Choroid plexus epithelial cell (primary cell): ENCODE measurements around the gene MGAT2.
"Not testable (repeated sequence)": the region's sequence is repeated elsewhere in the genome, so short reads cannot be mapped to it uniquely, and the experiment has no call there.

Source experiments
- DNase-seq: peaks from one replicate; pipeline ENCODE4 v3.0.0-alpha.2; 2010; ENCODE audit warnings: low read depth
- H3K4me3 ChIP-seq: 2 replicates; pipeline ENCODE4 v1.5.1; 2011; ENCODE audit warnings: low read depth, mild to moderate bottlenecking, control low read depth, low read length, moderate library complexity
- TF ChIP-seq, protein P1 (sequence below): conservative IDR thresholded peaks from 2 replicates; pipeline ENCODE4 v1.5.1; 2011; ENCODE audit warnings: low read depth, mild to moderate bottlenecking, control low read depth, inconsistent platforms, low read length, moderate library complexity

Gene MGAT2

DNA sequence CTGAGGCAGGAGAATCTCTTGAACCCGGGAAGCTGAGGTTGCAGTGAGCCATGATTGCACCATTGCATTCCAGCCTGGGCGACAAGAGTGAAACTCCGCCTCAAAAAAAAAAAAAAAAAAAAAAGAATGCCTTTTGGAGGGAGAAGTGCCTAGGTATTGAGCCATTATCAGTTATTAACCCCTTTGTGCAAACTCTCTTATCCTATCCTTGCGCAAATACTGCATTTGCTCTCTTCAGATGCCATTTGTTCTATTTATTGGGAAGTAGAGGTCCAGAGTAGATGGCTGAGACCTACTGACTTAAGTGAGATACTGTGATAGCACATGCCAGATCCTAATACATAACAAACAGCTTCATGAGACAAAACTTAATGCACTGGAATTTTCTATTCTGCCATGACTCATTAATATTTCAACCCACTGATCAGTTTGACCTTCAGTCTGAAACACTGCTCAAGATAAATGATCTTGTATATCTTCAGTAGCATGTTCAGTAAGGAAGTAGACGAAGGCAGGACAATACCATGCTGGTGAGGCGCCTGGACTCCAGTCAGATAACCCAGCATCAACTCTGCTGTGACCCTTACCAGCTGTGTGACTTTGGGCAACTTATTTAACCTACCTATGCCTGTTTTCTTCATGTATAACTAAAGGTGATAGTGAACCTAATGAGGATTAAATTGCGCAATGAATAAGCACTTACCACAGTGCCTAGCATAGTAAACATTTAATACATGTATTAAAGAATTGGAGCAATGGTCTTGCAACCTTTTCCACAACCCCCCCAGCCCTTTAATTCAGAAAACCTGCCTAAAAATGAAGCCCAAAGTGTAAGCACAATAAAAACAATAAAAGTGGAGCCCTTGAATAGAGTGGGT lies 20.2 kb downstream of the MGAT2 start:
- TF ChIP-seq, protein P1, sequence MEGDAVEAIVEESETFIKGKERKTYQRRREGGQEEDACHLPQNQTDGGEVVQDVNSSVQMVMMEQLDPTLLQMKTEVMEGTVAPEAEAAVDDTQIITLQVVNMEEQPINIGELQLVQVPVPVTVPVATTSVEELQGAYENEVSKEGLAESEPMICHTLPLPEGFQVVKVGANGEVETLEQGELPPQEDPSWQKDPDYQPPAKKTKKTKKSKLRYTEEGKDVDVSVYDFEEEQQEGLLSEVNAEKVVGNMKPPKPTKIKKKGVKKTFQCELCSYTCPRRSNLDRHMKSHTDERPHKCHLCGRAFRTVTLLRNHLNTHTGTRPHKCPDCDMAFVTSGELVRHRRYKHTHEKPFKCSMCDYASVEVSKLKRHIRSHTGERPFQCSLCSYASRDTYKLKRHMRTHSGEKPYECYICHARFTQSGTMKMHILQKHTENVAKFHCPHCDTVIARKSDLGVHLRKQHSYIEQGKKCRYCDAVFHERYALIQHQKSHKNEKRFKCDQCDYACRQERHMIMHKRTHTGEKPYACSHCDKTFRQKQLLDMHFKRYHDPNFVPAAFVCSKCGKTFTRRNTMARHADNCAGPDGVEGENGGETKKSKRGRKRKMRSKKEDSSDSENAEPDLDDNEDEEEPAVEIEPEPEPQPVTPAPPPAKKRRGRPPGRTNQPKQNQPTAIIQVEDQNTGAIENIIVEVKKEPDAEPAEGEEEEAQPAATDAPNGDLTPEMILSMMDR = no peak
- no peak overlapping the region for H3K4me3 ChIP-seq
- no peak for DNase-seq

DNA sequence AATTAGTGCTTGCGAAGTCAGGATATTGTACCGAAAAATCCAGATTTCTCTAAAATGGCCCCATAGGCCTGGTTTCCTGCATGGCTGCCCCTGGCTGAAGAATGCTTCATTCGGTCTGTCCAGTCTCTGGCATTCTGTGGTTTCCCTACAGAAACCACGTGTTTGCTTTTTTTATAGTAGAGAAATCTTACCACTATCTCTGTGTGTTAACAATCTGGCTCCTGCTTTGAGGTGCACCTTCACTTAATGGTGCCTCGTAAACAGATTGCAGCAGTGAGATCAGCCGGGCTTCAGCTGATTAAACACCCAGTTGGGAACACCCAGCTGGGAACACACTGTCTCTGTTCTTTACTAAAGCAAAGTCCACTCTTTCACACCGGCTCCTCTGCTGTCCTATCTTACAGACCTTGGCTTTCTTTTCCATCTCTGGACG lies 21.1 kb downstream of the MGAT2 start:
- no peak overlapping the region for H3K4me3 ChIP-seq
- DNase-seq = peak; percentile 69
- TF ChIP-seq, protein P1 = no peak

DNA sequence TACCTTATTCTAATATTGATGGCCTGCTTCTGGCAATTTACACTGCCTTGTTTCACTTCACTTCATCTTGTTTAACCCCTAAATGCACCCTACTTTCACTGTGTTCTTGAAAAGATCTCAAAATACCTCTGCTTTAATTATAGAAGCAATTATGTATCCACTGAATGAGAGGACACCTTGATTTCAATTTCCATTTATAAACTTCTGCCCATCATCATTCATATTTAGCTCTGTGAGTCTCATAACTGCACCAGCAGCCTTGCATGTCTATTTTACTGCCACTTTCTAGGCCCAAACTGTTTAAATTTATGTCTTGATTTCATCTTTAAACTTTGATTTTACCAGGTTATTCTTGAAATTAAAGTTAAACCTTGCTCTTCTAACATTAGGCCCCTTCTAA lies 21.6 kb downstream of the MGAT2 start:
- no peak for DNase-seq
- TF ChIP-seq, protein P1 = no peak
- no peak overlapping the region for H3K4me3 ChIP-seq

DNA sequence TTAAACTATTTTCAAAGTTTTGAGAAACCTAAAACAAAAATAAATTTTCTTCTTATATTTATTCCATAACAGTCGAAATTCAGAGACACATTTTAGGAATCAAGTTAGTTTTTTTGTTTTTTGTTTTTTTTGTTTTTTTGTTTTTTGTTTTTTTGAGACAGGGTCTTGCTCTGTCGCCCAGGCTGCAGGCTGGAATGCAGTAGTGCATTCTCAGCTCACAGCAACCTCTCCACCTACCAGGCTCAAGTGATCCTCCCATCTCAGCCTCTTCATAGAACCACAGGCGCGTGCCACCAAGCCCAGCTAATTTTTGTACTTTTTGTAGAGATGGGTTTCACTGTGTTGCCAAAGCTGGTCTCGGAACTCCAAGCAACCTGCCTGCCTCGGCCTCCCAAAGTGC lies 32.9 kb downstream of the MGAT2 start:
- TF ChIP-seq, protein P1 = no peak
- DNase-seq = no peak
- H3K4me3 ChIP-seq = no peak overlapping the region

DNA sequence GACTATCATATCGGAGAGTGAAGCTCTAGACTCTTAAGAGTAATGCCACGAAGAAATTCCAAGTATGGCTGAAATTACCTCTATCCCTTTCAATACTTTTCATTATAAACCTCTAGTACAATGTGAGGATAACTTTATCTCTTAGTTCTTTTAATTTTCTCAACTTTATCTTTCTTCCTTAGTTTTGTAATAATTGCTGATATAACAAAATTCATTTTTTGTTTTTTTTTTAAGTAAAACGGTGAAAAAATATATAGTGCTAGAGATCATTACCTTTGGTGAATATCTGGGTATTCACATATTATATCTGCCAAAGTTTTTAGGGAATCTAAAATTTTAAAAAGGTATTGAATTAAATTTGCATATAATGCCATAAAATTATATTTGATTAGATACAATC lies 33.9 kb downstream of the MGAT2 start:
- no peak for DNase-seq
- TF ChIP-seq, protein P1 = no peak
- no peak overlapping the region for H3K4me3 ChIP-seq

DNA sequence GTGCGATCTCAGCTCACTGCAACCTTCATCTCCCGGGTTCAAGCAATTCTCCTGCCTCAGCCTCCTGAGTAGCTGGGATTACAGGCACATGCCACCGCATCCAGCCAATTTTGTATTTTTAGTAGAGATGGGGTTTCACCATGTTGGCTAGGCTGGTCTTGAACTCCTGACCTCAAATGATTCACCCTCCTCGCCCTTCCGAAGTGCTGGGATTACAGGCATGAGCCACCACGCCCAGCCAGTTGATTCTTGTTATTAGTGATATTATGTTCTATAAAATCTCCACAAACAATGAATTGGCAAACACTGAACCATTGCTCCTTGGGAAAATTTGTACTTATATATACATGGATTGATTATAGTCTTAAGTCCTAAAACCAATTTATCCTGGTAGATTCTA lies 36.9 kb downstream of the MGAT2 start:
- H3K4me3 ChIP-seq, DNase-seq: not testable (repeated sequence)

DNA sequence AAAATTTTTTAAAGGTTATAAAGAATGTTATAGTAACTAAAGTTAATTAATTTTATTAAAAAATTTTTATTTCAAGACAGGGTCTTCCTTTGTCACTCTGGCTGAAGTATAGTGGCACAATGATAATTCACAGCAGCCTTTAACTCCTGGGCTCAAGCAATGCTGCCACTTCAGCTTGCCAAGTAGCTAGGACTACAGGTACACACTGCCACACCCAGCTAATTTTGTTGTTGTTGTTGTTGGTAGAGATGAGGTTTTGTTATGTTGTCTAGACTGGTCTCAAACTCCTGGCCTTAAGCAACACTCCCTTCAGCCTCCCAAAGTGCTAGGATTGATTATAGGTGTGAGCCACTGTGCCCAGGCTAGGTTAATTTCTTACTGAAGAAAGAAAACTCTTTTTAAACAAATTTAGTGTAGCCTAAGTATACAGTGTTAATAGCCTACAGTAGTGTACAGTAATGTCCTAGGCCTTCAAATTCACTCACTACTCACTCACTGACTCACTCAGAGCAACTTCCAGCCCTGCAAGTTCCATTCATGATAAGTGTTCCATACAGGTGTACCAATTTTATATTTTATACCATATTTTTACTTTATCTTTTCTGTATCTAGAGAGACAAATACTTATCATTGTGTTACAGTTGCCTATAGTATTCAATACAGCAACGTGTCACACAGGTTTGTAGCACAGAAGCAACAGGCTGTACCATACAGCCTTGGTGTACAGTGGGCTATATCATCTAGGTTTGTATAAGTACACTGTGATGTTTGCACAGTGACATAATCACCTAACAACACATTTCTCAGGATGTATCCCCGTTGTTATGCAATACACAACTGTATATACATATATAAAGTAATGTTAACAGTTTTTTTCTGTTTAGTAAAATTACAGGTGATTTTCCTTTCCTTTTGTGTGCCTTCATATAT lies 39.2 kb downstream of the MGAT2 start:
- H3K4me3 ChIP-seq = no peak overlapping the region
- no peak for DNase-seq
- TF ChIP-seq, protein P1 = no peak
